K562 (cell line): ENCODE data around the gene PCDHGB5. TPM values are rescaled to one million over a fixed set of nuclear protein-coding genes. Genes with fewer than 3 reads are reported as not detected.
A peak's percentile ranks its signal among the peaks of the same experiment; 100 is the strongest.

Experiments used
- ATAC-seq: fragments of 200-7000 bp; cut with Tn5 transposase; 3 replicates; pipeline ENCODE4 v1.9.1; 2020; ENCODE audit warnings: moderate library complexity
- BruUV-seq: library from RNA; stranded (reverse); fragments of 400-500 nt; replicated peaks from 2 replicates; lab custom pipeline; 2021; lab: Mats Ljungman, UMichigan
- CTCF ChIA-PET: fragments of 300-600 bp; formaldehyde crosslinking; extraction: SDS; loops from one replicate; lab custom pipeline; 2021; ENCODE audit warnings: low intra/inter-chr PET ratio; lab: Yijun Ruan, JAX
- POLR2A ChIA-PET: fragments of 300-600, 350-650 bp; sonication (Branson Sonifier 250); formaldehyde crosslinking; extraction: SDS; loops from one replicate; lab custom pipeline; 2021; ENCODE audit warnings: antibody characterized with exemption, inconsistent platforms; lab: Yijun Ruan, JAX
- DNase-seq, 4 experiments: peaks; one replicate each; pipeline versions ENCODE4 v3.0.0 to v3.0.0-alpha.2; 2011 to 2018; ENCODE audit warnings: low spot score in 3 of 4, mixed read lengths in 3 of 4; ENCODE audit errors: extremely low read depth in 1 of 4
- FAIRE-seq: peaks from 2 replicates; lab custom pipeline; 2011; peaks lifted over from hg19 to GRCh38; lab: Jason Lieb, UNC
- H2AFZ ChIP-seq: 2 replicates; pipeline ENCODE4 v1.6.0; 2011; ENCODE audit warnings: low read depth, low read length, control low read depth, inconsistent platforms
- H3K27ac ChIP-seq: fragments of 200-600 bp; 3 replicates; pipeline ENCODE4 v1.8.0; 2011; ENCODE audit warnings: low read depth, mild to moderate bottlenecking, control low read depth, inconsistent platforms, low read length, moderate library complexity, mixed read lengths; ENCODE audit errors: extremely low read depth
- H3K27me3 ChIP-seq, 2 experiments: fragments of 300-600 bp in 1 of 2; 2 replicates in 1 of 2; 3 replicates in 1 of 2; pipeline versions ENCODE4 v1.6.0 to v1.8.0; 2011; ENCODE audit warnings: inconsistent platforms in 2 of 2, low read length in 2 of 2, mild to moderate bottlenecking in 1 of 2, mixed read lengths in 1 of 2, moderate library complexity in 1 of 2; ENCODE audit not compliant: control insufficient read depth in 2 of 2, insufficient read depth in 2 of 2
- H3K36me3 ChIP-seq: fragments of 300-600 bp; 3 replicates; pipeline ENCODE4 v1.8.0; 2011; ENCODE audit warnings: mild to moderate bottlenecking, low read length, inconsistent platforms; ENCODE audit not compliant: control insufficient read depth, insufficient read depth
- H3K4me1 ChIP-seq, 2 experiments: fragments of 200-600 bp in 1 of 2; replicated peaks in 1 of 2; 2 replicates in 1 of 2; 3 replicates in 1 of 2; pipeline versions ENCODE4 v1.5.1 to v1.8.0; 2011; ENCODE audit warnings: inconsistent platforms in 2 of 2, low read length in 2 of 2, mild to moderate bottlenecking in 1 of 2, mixed read lengths in 1 of 2, moderate library complexity in 1 of 2; ENCODE audit not compliant: control insufficient read depth in 2 of 2, insufficient read depth in 2 of 2
- H3K4me2 ChIP-seq: 2 replicates; pipeline ENCODE4 v1.6.1; 2011; ENCODE audit warnings: low read length, control low read depth, inconsistent platforms, mixed read lengths; ENCODE audit not compliant: insufficient read depth
- H3K4me3 ChIP-seq: fragments of 200-600 bp; sonication (generic), shearing (Covaris generic); 2 replicates; pipeline ENCODE4 v1.5.1; 2016; ENCODE audit warnings: control low read depth, inconsistent platforms
- H3K79me2 ChIP-seq: fragments of 200-600 bp; 3 replicates; pipeline ENCODE4 v1.8.0; 2011; ENCODE audit warnings: low read length, inconsistent platforms; ENCODE audit not compliant: control insufficient read depth, insufficient read depth
- H3K9ac ChIP-seq, 2 experiments: 2 replicates each; pipeline versions ENCODE4 v1.6.0 to v1.6.1; 2011; ENCODE audit warnings: low read depth in 2 of 2, low read length in 2 of 2, control low read depth in 1 of 2, inconsistent platforms in 1 of 2, mild to moderate bottlenecking in 1 of 2, mixed read lengths in 1 of 2; ENCODE audit not compliant: insufficient read depth in 1 of 2
- H3K9me1 ChIP-seq: one replicate; pipeline ENCODE4 v1.6.0; 2011; ENCODE audit warnings: inconsistent platforms, mild to moderate bottlenecking, low read length, moderate library complexity; ENCODE audit not compliant: control insufficient read depth, insufficient read depth
- H3K9me3 ChIP-seq: replicated peaks from 2 replicates; pipeline ENCODE4 v1.5.1; 2011; ENCODE audit warnings: low read depth, low read length, inconsistent platforms; ENCODE audit not compliant: control insufficient read depth, insufficient read depth
- H4K20me1 ChIP-seq: replicated peaks from 2 replicates; pipeline ENCODE4 v1.6.1; 2011; ENCODE audit warnings: low read length, inconsistent platforms, mixed read lengths; ENCODE audit not compliant: control insufficient read depth, insufficient read depth
- FOSL1 ChIP-seq: fragments of 200-800 bp; sonication (Bioruptor generic); conservative IDR thresholded peaks from 2 replicates; pipeline ENCODE4 v1.6.1; 2016; ENCODE audit warnings: missing genetic modification characterization, missing compliant biosample characterization
- ZNF184 ChIP-seq: sonication (generic); formaldehyde crosslinking; IDR thresholded peaks from 2 replicates; pipeline ENCODE4 v1.5.0; 2020; ENCODE audit warnings: missing genetic modification reagents
- WGBS: fragments of 100-300 bp; shearing (Covaris generic); methylation state at CpG from one replicate; pipeline ENCODE4 v1.1.6; 2016; ENCODE audit warnings: low coverage, mixed read lengths; ENCODE audit not compliant: insufficient coverage; ENCODE audit errors: missing lambda C conversion rate; 5-methylcytosine and 5-hydroxymethylcytosine counted together
- in situ Hi-C: fragments of 300-500 bp; cut with MboI; formaldehyde crosslinking; loops from 4 replicates; pipeline ENCODE4 v1.15.0; 2018; ENCODE audit warnings: inconsistent platforms, mixed read lengths
- intact Hi-C: fragments of 100-400 bp; cut with micrococcal nuclease; formaldehyde crosslinking; loops from 2 replicates; pipeline ENCODE4 v1.14.2; 2022
- polyA plus RNA-seq, 8 experiments: library from polyadenylated mRNA; depleted of rRNA in 4 of 8; stranded (reverse) in 5 of 8; unstranded in 3 of 8; fragments of >200 nt; fragmentation: Nextera tagmentation in 2 of 8; fragmentation: Illumina TruSeq in 1 of 8; extraction: Ambion mirVana in 2 of 8; extraction: Trizol in 1 of 8; gene quantifications; 2 replicates each; pipeline versions ENCODE4 v1.2.1 to v1.2.3, GENCODE V29; 2011 to 2014; ENCODE audit warnings: inconsistent platforms in 1 of 8, missing spikeins in 1 of 8
- total RNA-seq, 7 experiments: library from RNA; depleted of rRNA in 6 of 7; stranded (reverse); fragments of >200 nt in 6 of 7; fragmentation: Illumina TruSeq in 2 of 7; extraction: Trizol in 2 of 7; gene quantifications; 2 replicates each; pipeline versions ENCODE4 v1.2.1 to v1.2.3, GENCODE V29; 2011 to 2021; ENCODE audit warnings: low replicate concordance in 1 of 7
- TF ChIP-seq, protein P1 (sequence below): sonication (generic); formaldehyde crosslinking; IDR thresholded peaks from 2 replicates; pipeline ENCODE4 v1.8.1; 2023; ENCODE audit warnings: mild to moderate bottlenecking, missing genetic modification reagents

The PCDHGB5 gene
- total and polyA plus RNA-seq, 9 of the 15 experiments (the other 6 are each of a cell fraction or from before 2014, with no cell fraction given) = 0.05 to 0.29 (median 0.12) TPM; not detected in 2

- Histone ChIP-seq H3K4me3 (no peak overlapping the region), H3K9me1 (no peaks in the 10 kb centered on the region), H3K4me2 (no peak overlapping the region), H3K27ac (no peak overlapping the region), H3K79me2 (no peaks in the 10 kb centered on the region), H4K20me1 (no peaks in the 10 kb centered on the region), H3K4me1 (peaks cover 0 to 30% of the 10 kb centered on the region in 2 experiments; a peak in 2 of 5 replicates), H2AFZ (no peak overlapping the region), H3K27me3 (peaks cover 3 to 45% of the 10 kb centered on the region in 2 experiments; a peak in 3 of 5 replicates), H3K9ac (no peak overlapping the region), H3K9me3 (0 out of 2 replicates have a peak, but pooled peaks cover 1% of the 10 kb centered on the region), H3K36me3 (no peaks in the 10 kb centered on the region)
- FAIRE-seq (no peak), DNase-seq (no peak), ATAC-seq (no peak)
- TF ChIP-seq, protein P1, sequence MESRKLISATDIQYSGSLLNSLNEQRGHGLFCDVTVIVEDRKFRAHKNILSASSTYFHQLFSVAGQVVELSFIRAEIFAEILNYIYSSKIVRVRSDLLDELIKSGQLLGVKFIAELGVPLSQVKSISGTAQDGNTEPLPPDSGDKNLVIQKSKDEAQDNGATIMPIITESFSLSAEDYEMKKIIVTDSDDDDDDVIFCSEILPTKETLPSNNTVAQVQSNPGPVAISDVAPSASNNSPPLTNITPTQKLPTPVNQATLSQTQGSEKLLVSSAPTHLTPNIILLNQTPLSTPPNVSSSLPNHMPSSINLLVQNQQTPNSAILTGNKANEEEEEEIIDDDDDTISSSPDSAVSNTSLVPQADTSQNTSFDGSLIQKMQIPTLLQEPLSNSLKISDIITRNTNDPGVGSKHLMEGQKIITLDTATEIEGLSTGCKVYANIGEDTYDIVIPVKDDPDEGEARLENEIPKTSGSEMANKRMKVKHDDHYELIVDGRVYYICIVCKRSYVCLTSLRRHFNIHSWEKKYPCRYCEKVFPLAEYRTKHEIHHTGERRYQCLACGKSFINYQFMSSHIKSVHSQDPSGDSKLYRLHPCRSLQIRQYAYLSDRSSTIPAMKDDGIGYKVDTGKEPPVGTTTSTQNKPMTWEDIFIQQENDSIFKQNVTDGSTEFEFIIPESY = 0 out of 2 replicates have a peak, but pooled peaks have one; percentile 8
- TF ChIP-seq FOSL1 (no peak), ZNF184 (0 out of 2 replicates have a peak, but pooled peaks have one; percentile 11)
- in situ Hi-C loops = no loop called here
- POLR2A ChIA-PET = no interaction called here
- BruUV-seq = no TSS peak
- WGBS = 49% methylated on average over 52 of the region's 74 CpGs
- intact Hi-C loops = no loop called here
- CTCF ChIA-PET = interaction anchor here (2.0 kb wide), 1 partner anchor 105 kb away, joined by 6 read pairs; no protein-coding TSS in a partner anchor
These were observed 21.5 kb downstream of the PCDHGB5 start for GRCh38 chr5:141419074-141419880.
